Breast epithelium (tissue), 3 donors: ENCODE measurements around the gene F12.

Experiments
- POLR2A ChIP-seq: fragments of 450-650 bp; IDR thresholded peaks from one replicate; pipeline ENCODE4 v1.6.1; 2016; ENCODE audit warnings: antibody characterized with exemption, mild to moderate bottlenecking, moderate library complexity
- TF ChIP-seq, protein P1 (sequence below), 3 donors: fragments of 450-650 bp; IDR thresholded peaks; one replicate each; pipeline ENCODE4 v1.5.1; 2016 to 2017; ENCODE audit warnings: antibody characterized with exemption in 3 of 3, mild to moderate bottlenecking in 3 of 3, moderate library complexity in 3 of 3

DNA sequence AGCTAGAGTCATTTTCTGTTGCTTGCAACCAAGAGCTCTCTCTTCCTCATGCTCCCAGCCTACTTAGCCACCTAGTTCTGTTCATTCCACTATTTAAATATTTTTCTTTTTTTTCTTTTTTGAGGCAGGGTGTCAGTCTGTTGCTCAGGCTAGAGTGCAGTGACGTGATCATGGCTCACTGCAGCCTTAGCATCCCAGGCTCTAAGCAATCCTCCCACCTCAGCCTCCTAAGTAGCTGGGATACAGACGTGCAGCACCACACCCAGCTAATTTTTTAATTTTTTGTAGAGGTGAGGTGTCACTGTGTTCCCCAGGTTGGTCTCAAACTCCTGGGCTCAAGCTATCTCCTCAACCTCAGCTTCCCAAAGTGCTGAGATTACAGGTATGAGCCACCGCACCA, 5.1 kb upstream of the F12 start:
- no peak for TF ChIP-seq POLR2A
- TF ChIP-seq, protein P1, sequence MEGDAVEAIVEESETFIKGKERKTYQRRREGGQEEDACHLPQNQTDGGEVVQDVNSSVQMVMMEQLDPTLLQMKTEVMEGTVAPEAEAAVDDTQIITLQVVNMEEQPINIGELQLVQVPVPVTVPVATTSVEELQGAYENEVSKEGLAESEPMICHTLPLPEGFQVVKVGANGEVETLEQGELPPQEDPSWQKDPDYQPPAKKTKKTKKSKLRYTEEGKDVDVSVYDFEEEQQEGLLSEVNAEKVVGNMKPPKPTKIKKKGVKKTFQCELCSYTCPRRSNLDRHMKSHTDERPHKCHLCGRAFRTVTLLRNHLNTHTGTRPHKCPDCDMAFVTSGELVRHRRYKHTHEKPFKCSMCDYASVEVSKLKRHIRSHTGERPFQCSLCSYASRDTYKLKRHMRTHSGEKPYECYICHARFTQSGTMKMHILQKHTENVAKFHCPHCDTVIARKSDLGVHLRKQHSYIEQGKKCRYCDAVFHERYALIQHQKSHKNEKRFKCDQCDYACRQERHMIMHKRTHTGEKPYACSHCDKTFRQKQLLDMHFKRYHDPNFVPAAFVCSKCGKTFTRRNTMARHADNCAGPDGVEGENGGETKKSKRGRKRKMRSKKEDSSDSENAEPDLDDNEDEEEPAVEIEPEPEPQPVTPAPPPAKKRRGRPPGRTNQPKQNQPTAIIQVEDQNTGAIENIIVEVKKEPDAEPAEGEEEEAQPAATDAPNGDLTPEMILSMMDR (IDR thresholded peaks at IDR 0.05): no peak
